Small intestine (tissue), 7 donors: Measurements from ENCODE around the gene C1orf87. TPM values are rescaled to one million over a fixed set of nuclear protein-coding genes. Genes with fewer than 3 reads are reported as not detected.

ENCODE experiments used
- DNase-seq, 2 donors: peaks; one replicate each; pipeline versions ENCODE4 v3.0.0 to v3.0.0-alpha.2; 2013
- FAIRE-seq: peaks from 2 replicates; lab custom pipeline; 2012; peaks lifted over from hg19 to GRCh38; lab: Jason Lieb, UNC
- H3K27ac ChIP-seq, 3 donors: one replicate each; pipeline ENCODE4 v1.5.1; 2013; ENCODE audit warnings: low read length in 2 of 3, mild to moderate bottlenecking in 2 of 3, control low read depth in 1 of 3, inconsistent platforms in 1 of 3, low read depth in 1 of 3, moderate library complexity in 1 of 3
- H3K27me3 ChIP-seq, 3 donors: one replicate each; pipeline ENCODE4 v1.6.1; 2013; ENCODE audit warnings: low read length in 3 of 3, inconsistent platforms in 1 of 3; ENCODE audit not compliant: control insufficient read depth in 3 of 3, insufficient read depth in 3 of 3
- H3K36me3 ChIP-seq, 3 donors: one replicate each; pipeline ENCODE4 v1.6.1; 2013; ENCODE audit warnings: low read length in 3 of 3, inconsistent platforms in 1 of 3, low read depth in 1 of 3, mild to moderate bottlenecking in 1 of 3, moderate library complexity in 1 of 3; ENCODE audit not compliant: control insufficient read depth in 3 of 3, insufficient read depth in 2 of 3
- H3K4me1 ChIP-seq, 3 donors: one replicate each; pipeline ENCODE4 v1.6.1; 2013; ENCODE audit warnings: low read length in 2 of 3, inconsistent platforms in 1 of 3, low read depth in 1 of 3, mild to moderate bottlenecking in 1 of 3, moderate library complexity in 1 of 3; ENCODE audit not compliant: control insufficient read depth in 3 of 3, insufficient read depth in 2 of 3
- H3K4me3 ChIP-seq, 3 donors: one replicate each; pipeline ENCODE4 v1.5.1; 2013; ENCODE audit warnings: low read length in 3 of 3, control low read depth in 1 of 3, inconsistent platforms in 1 of 3, low read depth in 1 of 3, mild to moderate bottlenecking in 1 of 3, moderate library complexity in 1 of 3
- H3K9me3 ChIP-seq, 2 donors: one replicate each; pipeline ENCODE4 v1.6.1; 2013; ENCODE audit warnings: low read depth in 1 of 2, low read length in 1 of 2; ENCODE audit not compliant: control insufficient read depth in 2 of 2, insufficient read depth in 1 of 2
- WGBS, 3 donors: extraction: QIAGEN DNeasy Blood & Tissue Kit; methylation state at CpG; one replicate each; pipeline ENCODE4 v1.1.7; 2013; 5-methylcytosine and 5-hydroxymethylcytosine counted together
- polyA plus RNA-seq, 4 donors: library from polyadenylated mRNA; stranded (reverse) in 3 of 4; unstranded in 1 of 4; fragments of 200-250 nt in 3 of 4; fragments of 120-200 nt in 1 of 4; gene quantifications; one replicate each; pipeline versions ENCODE4 v1.2.1 to v1.2.3, GENCODE V29; 2013
- donor health status: healthy with polysubstance abuse.
- donor health status: control.
- donor health status: control.
- donor health status: Bipolar disorder and iron deficiency.
- donor health status: healthy.

The C1orf87 gene
- polyA plus RNA-seq, 4 donors: not detected

- Histone ChIP-seq H3K4me3 (no peak overlapping the region), H3K36me3 (no peaks in the 10 kb centered on the region), H3K9me3 (no peaks in the 10 kb centered on the region), H3K27ac (no peak overlapping the region), H3K27me3 (peaks cover 0 to 24% (median 22%) of the 10 kb centered on the region in 3 donors), H3K4me1 (peaks cover 0 to 2% (median 0%) of the 10 kb centered on the region in 3 donors)
- FAIRE-seq (no peak), DNase-seq (no peak)
- WGBS, 3 donors: 14 to 46% (median 21%) methylated on average over 1 of the region's 1 CpG
Observed at GRCh38 chr1:60071296-60071695, 2.3 kb downstream of the C1orf87 start.

GRCh38 chr1:60069691-60070090 lies 3.9 kb downstream of the C1orf87 start:
- 83 to 96% (median 95%) methylated on average over 1 of the region's 1 CpG for WGBS, 3 donors
- H3K9me3 ChIP-seq: no peaks in the 10 kb centered on the region
- H3K36me3 ChIP-seq: no peaks in the 10 kb centered on the region
- peaks cover 0 to 18% (median 17%) of the 10 kb centered on the region in 3 donors for H3K27me3 ChIP-seq
- FAIRE-seq: no peak
- H3K27ac ChIP-seq: no peak overlapping the region
- H3K4me1 ChIP-seq: peaks cover 0 to 2% (median 0%) of the 10 kb centered on the region in 3 donors
- no peak overlapping the region for H3K4me3 ChIP-seq
- no peak for DNase-seq

GRCh38 chr1:60068393-60069045 lies 5.1 kb downstream of the C1orf87 start:
- 63 to 74% (median 67%) methylated on average over 1 of the region's 1 CpG for WGBS, 3 donors
- Histone ChIP-seq H3K4me3 (no peak overlapping the region), H3K27me3 (peaks cover 0 to 9% (median 8%) of the 10 kb centered on the region in 3 donors), H3K4me1 (no peaks in the 10 kb centered on the region), H3K36me3 (no peaks in the 10 kb centered on the region), H3K27ac (no peak overlapping the region), H3K9me3 (peaks cover 0 to 3% of the 10 kb centered on the region in 2 donors)
- DNase-seq: no peak
- no peak for FAIRE-seq

- no peak overlapping the region for H3K27ac ChIP-seq
- peaks cover 0 to 3% (median 0%) of the 10 kb centered on the region in 3 donors for H3K27me3 ChIP-seq
- H3K9me3 ChIP-seq: peaks cover 0 to 3% of the 10 kb centered on the region in 2 donors
- H3K4me1 ChIP-seq: no peaks in the 10 kb centered on the region
- DNase-seq (no peak), FAIRE-seq (no peak)
- no peaks in the 10 kb centered on the region for H3K36me3 ChIP-seq
- WGBS, 3 donors: 45 to 72% (median 64%) methylated on average over 1 of the region's 1 CpG
- no peak overlapping the region for H3K4me3 ChIP-seq
Observed at GRCh38 chr1:60066001-60066400, 7.6 kb downstream of the C1orf87 start.

DNA sequence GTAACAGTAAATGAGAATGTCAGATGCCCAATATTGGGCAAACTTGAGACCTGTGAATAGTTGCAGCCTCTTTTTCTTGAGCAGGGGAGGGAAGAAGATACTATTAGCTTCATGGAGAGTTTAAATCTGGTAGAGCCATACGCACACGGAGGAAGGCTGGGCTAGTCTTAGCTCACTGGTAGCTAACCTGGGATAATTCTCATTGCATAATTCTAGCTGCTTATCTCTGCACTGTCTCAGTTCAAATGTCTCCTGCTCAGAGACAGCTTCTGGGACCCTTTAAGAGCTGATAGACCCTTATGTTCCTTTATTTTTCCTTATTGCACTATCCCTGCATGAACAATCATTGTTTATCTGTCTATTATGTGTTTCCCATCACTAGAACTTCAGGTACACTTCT lies 8.4 kb downstream of the C1orf87 start:
- peaks cover 0 to 3% (median 0%) of the 10 kb centered on the region in 3 donors for H3K27me3 ChIP-seq
- H3K4me3 ChIP-seq: no peak overlapping the region
- no peak for DNase-seq
- H3K36me3 ChIP-seq: no peaks in the 10 kb centered on the region
- WGBS, 3 donors: 77 to 94% (median 88%) methylated on average over 2 of the region's 2 CpGs
- FAIRE-seq: no peak
- peaks cover 0 to 3% of the 10 kb centered on the region in 2 donors for H3K9me3 ChIP-seq
- H3K27ac ChIP-seq: no peak overlapping the region
- H3K4me1 ChIP-seq: no peaks in the 10 kb centered on the region

DNA sequence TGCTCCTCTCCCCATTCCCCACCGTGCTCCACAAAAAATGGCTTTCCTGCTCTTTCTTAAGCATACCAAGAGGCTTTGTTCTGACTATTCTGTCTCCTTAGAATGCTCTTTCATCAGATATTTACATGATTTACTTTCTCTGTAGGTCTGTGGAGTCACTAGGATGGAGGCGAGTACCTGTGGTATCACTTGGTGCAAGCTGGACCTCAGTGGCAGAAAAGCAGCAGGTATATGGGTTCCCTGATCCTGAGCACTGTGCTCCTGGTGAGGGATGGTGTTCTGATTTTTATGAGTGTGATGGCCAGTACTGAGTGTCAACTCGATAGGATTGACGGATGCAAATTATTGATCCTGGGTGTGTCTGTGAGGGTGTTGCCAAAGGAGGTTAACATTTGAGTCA lies 10.0 kb downstream of the C1orf87 start:
- no peaks in the 10 kb centered on the region for H3K4me1 ChIP-seq

GRCh38 chr1:60059468-60059867 lies 14.1 kb downstream of the C1orf87 start:
- no peaks in the 10 kb centered on the region for H3K27me3 ChIP-seq
- H3K4me1 ChIP-seq: no peaks in the 10 kb centered on the region
- WGBS, 3 donors: 81 to 84% (median 81%) methylated on average over 7 of the region's 7 CpGs
- FAIRE-seq (no peak), DNase-seq (no peak)
- no peaks in the 10 kb centered on the region for H3K36me3 ChIP-seq
- H3K27ac ChIP-seq: no peak overlapping the region
- no peak overlapping the region for H3K4me3 ChIP-seq
- peaks cover 0 to 3% of the 10 kb centered on the region in 2 donors for H3K9me3 ChIP-seq

More for the DNA sequence above, 10.0 kb downstream of the C1orf87 start:
- DNase-seq (no peak), FAIRE-seq (no peak)
- H3K9me3 ChIP-seq: peaks cover 0 to 3% of the 10 kb centered on the region in 2 donors
- 76 to 83% (median 77%) methylated on average over 4 of the region's 4 CpGs for WGBS, 3 donors
- no peaks in the 10 kb centered on the region for H3K27me3 ChIP-seq
- H3K36me3 ChIP-seq: no peaks in the 10 kb centered on the region
- no peak overlapping the region for H3K27ac ChIP-seq
- H3K4me3 ChIP-seq: no peak overlapping the region

DNA sequence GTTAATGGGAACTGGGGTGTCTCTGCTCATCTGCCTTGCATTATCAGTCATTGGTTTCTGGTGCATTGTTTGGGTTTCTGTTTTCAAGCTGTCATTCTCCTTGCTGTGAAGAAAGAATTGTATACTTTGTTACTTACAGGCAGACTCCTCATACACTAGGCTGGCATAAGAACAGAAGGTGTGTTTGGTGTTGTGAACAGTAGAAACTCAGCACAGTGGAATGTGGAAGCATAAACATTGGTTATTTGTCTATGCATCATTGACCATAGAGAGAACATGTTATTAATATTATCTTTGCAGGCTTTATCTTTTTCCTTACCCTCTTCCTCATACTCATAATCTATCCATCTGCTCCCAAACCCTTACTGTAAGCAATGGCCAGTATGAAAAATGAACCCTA lies 18.2 kb downstream of the C1orf87 start:
- FAIRE-seq (no peak), DNase-seq (no peak)
- no peaks in the 10 kb centered on the region for H3K4me1 ChIP-seq
- no peaks in the 10 kb centered on the region for H3K9me3 ChIP-seq
- no peak overlapping the region for H3K4me3 ChIP-seq
- H3K27me3 ChIP-seq: no peaks in the 10 kb centered on the region
- H3K27ac ChIP-seq: no peak overlapping the region
- no peaks in the 10 kb centered on the region for H3K36me3 ChIP-seq

DNA sequence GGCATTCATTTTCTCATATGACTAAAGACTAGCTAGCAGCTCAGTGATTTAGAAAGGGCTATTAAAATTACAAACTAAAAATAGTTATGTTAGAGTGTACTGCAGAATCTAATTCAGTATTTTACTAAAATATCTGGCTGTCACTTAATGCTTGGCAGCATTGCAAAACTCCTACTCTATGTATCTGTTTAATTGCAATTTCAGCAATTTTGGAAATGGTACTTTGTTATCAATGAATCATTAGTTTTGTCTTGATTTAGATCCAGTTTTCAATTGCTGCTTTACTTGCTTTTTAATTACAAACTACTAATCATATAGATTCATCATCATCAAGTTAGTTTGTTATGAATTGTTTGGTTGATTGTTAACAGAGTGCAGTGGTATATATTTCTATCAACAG lies 19.2 kb downstream of the C1orf87 start:
- no peaks in the 10 kb centered on the region for H3K27me3 ChIP-seq
- no peak overlapping the region for H3K27ac ChIP-seq
- no peak for DNase-seq
- no peak overlapping the region for H3K4me3 ChIP-seq
- no peaks in the 10 kb centered on the region for H3K4me1 ChIP-seq
- no peaks in the 10 kb centered on the region for H3K9me3 ChIP-seq
- no peaks in the 10 kb centered on the region for H3K36me3 ChIP-seq
- FAIRE-seq: no peak
